ENCODE measurements around the gene RIPOR3. TPM values are rescaled to one million over a fixed set of nuclear protein-coding genes. Genes with fewer than 3 reads are reported as not detected.

Gene RIPOR3
- total and polyA plus RNA-seq, 2 experiments from 2014 or later: 5.6 to 5.7 TPM

DNA sequence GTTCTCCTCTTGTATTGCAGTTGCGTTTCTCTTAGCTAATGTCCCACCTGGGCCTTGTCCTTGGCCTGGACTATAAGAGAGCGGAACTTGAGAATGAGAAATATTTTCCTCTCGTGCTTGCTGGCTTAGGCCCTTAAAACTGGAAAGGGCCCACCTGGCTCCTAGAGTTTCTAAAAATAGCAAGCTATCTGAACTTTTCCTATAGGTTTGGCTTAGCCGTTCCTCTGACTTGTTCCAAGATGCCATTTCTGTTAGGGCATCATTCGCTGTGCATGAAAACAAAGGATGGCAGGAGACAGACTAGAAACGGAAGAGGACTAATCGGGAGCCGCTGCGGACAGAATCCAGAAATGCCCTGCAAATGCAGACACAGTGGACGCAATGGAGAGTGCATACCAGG lies 4.5 kb downstream of the RIPOR3 start:
- Histone ChIP-seq H3K4me2 (no peak overlapping the region), H3K27me3 (no peaks in the 10 kb centered on the region), H4K20me1 (ENCODE audit: insufficient read depth, poor library complexity, severe bottlenecking) (no peaks in the 10 kb centered on the region), H3K9me3 (ENCODE audit: low read depth) (no peaks in the 10 kb centered on the region), H3K27ac (peak overlapping the region; percentile 28), H3K4me3 (no peak overlapping the region), H3K4me1 (ENCODE audit: insufficient read depth) (peaks cover 27% of the 10 kb centered on the region), H3K9me2 (replicated peaks; ENCODE audit: insufficient read depth) (no peaks in the 10 kb centered on the region), H2AFZ (no peak overlapping the region), H3K79me2 (no peaks in the 10 kb centered on the region), H3K36me3 (replicated peaks; ENCODE audit: insufficient read depth, low read depth) (no peaks in the 10 kb centered on the region)
- peak; percentile 43 for DNase-seq (ENCODE audit: low spot score)
- TF ChIP-seq EZH2phosphoT487 (IDR thresholded peaks at IDR 0.05; ENCODE audit: low read depth, severe bottlenecking, unreplicated experiment) (no peak), EZH2 (IDR thresholded peaks at IDR 0.05; ENCODE audit: borderline replicate concordance) (no peak)
- TF ChIP-seq, protein P1, sequence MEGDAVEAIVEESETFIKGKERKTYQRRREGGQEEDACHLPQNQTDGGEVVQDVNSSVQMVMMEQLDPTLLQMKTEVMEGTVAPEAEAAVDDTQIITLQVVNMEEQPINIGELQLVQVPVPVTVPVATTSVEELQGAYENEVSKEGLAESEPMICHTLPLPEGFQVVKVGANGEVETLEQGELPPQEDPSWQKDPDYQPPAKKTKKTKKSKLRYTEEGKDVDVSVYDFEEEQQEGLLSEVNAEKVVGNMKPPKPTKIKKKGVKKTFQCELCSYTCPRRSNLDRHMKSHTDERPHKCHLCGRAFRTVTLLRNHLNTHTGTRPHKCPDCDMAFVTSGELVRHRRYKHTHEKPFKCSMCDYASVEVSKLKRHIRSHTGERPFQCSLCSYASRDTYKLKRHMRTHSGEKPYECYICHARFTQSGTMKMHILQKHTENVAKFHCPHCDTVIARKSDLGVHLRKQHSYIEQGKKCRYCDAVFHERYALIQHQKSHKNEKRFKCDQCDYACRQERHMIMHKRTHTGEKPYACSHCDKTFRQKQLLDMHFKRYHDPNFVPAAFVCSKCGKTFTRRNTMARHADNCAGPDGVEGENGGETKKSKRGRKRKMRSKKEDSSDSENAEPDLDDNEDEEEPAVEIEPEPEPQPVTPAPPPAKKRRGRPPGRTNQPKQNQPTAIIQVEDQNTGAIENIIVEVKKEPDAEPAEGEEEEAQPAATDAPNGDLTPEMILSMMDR (IDR thresholded peaks at IDR 0.05; ENCODE audit: poor library complexity): no peak
- WGBS (ENCODE audit: low lambda C conversion rate, missing lambda C conversion rate): 82% methylated on average over 10 of the region's 10 CpGs

DNA sequence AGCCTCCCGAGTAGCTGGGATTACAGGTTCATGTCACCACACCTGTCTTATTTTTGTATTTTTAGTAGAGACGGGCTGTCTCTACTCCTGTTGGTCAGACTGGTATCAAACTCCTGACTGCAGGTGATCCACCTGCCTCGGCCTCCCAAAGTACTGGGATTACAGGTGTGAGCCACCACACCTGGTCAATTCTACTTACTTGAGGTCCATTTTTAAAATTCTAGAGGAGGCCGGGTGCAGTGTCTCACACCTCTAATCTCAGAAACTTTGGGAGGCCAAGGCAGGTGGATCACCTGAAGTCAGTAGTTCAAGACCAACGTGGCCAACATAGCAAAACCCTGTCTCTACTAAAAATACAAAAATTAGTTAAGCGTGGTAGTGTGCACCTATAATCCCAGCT lies 7.8 kb downstream of the RIPOR3 start:
- no peak for DNase-seq (ENCODE audit: low spot score)
- H3K9me2 ChIP-seq (replicated peaks; ENCODE audit: insufficient read depth): no peaks in the 10 kb centered on the region
- H4K20me1 ChIP-seq (ENCODE audit: insufficient read depth, poor library complexity, severe bottlenecking): no peaks in the 10 kb centered on the region
- H3K4me3 ChIP-seq: no peak overlapping the region
- no peak overlapping the region for H2AFZ ChIP-seq
- H3K4me2 ChIP-seq: no peak overlapping the region
- H3K9me3 ChIP-seq (ENCODE audit: low read depth): no peaks in the 10 kb centered on the region
- WGBS (ENCODE audit: low lambda C conversion rate, missing lambda C conversion rate): 92% methylated on average over 6 of the region's 6 CpGs
- no peak overlapping the region for H3K27ac ChIP-seq
- no peaks in the 10 kb centered on the region for H3K27me3 ChIP-seq
- peaks cover 18% of the 10 kb centered on the region for H3K4me1 ChIP-seq (ENCODE audit: insufficient read depth)
- H3K79me2 ChIP-seq: no peaks in the 10 kb centered on the region
- no peaks in the 10 kb centered on the region for H3K36me3 ChIP-seq (replicated peaks; ENCODE audit: insufficient read depth, low read depth)
- no peak for TF ChIP-seq EZH2phosphoT487 (IDR thresholded peaks at IDR 0.05; ENCODE audit: low read depth, severe bottlenecking, unreplicated experiment)
- TF ChIP-seq EZH2 (IDR thresholded peaks at IDR 0.05; ENCODE audit: borderline replicate concordance): no peak
- TF ChIP-seq, protein P1 (IDR thresholded peaks at IDR 0.05; ENCODE audit: poor library complexity): no peak

DNA sequence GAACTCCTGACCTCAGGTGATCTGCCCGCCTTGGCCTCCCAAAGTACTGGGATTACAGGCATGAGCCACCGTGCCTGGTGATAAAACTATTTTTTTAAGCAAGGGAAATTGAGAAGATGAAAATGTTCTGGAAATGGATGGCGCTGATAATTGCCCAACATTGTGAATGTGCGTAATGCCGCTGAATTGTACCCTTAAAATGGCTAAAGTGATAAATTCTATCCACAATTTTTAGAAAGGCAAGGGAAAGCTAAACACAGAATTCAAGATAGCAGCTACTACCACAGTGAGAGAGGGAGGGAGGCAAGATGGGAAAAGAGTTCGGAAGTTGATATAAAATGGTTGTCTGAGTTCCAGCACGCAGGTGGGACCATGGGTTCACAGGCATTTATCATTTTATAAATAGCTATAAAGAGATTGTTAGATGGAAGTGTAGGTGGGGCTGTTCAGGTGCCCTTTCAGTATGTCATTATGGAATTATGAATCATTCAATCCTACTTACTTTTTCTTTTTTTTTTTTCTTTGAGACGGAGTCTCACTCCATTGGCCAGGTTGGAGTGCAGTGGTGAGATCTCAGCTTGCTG lies 8.3 kb downstream of the RIPOR3 start:
- Histone ChIP-seq H3K79me2 (no peaks in the 10 kb centered on the region), H3K4me1 (ENCODE audit: insufficient read depth) (peaks cover 23% of the 10 kb centered on the region), H3K27ac (no peak overlapping the region), H2AFZ (no peak overlapping the region), H3K27me3 (no peaks in the 10 kb centered on the region), H3K9me3 (ENCODE audit: low read depth) (no peaks in the 10 kb centered on the region), H3K4me2 (no peak overlapping the region), H3K4me3 (no peak overlapping the region), H3K36me3 (replicated peaks; ENCODE audit: insufficient read depth, low read depth) (no peaks in the 10 kb centered on the region), H3K9me2 (replicated peaks; ENCODE audit: insufficient read depth) (no peaks in the 10 kb centered on the region), H4K20me1 (ENCODE audit: insufficient read depth, poor library complexity, severe bottlenecking) (no peaks in the 10 kb centered on the region)
- no peak for DNase-seq (ENCODE audit: low spot score)
- 94% methylated on average over 8 of the region's 8 CpGs for WGBS (ENCODE audit: low lambda C conversion rate, missing lambda C conversion rate)
- TF ChIP-seq, protein P1 (IDR thresholded peaks at IDR 0.05; ENCODE audit: poor library complexity): no peak
- TF ChIP-seq EZH2phosphoT487 (IDR thresholded peaks at IDR 0.05; ENCODE audit: low read depth, severe bottlenecking, unreplicated experiment) (no peak), EZH2 (IDR thresholded peaks at IDR 0.05; ENCODE audit: borderline replicate concordance) (no peak)

Measured in hepatocyte (in vitro differentiated cells).